ENCODE measurements around the gene FNTB. TPM values are rescaled to one million over a fixed set of nuclear protein-coding genes. Genes with fewer than 3 reads are reported as not detected.

The FNTB gene
- total RNA-seq, 1 donor, result 12.1 TPM

GRCh38 chr14:64970041-64970440 is 16.7 kb upstream of the FNTB start:
- TF ChIP-seq CTCF (IDR thresholded peaks at IDR 0.05; ENCODE audit: insufficient read depth, low read depth, low read length), result no peak
- no peak overlapping the region for H3K4me3 ChIP-seq (ENCODE audit: low read depth, low read length)
- DNase-seq (ENCODE audit: low read depth), result no peak

- no peak for TF ChIP-seq CTCF (IDR thresholded peaks at IDR 0.05; ENCODE audit: insufficient read depth, low read depth, low read length)
- DNase-seq (ENCODE audit: low read depth), result no peak
These were observed 15.8 kb upstream of the FNTB start for GRCh38 chr14:64970776-64971477.

GRCh38 chr14:64971491-64971942 is 15.2 kb upstream of the FNTB start:
- TF ChIP-seq CTCF (IDR thresholded peaks at IDR 0.05; ENCODE audit: insufficient read depth, low read depth, low read length), result no peak
- H3K4me3 ChIP-seq (ENCODE audit: low read depth, low read length), result peak overlapping the region; percentile 65
- no peak for DNase-seq (ENCODE audit: low read depth)

More at GRCh38 chr14:64970776-64971477, 15.8 kb upstream of the FNTB start:
- peak overlapping the region; percentile 65 for H3K4me3 ChIP-seq (ENCODE audit: low read depth, low read length)

- H3K4me3 ChIP-seq (ENCODE audit: low read depth, low read length), result peak within 1 kb of the TSS; percentile 67
- no peak for TF ChIP-seq CTCF (IDR thresholded peaks at IDR 0.05; ENCODE audit: insufficient read depth, low read depth, low read length)
- DNase-seq (ENCODE audit: low read depth), result peak; percentile 27
These were observed 14.5 kb upstream of the FNTB start, which contains the start of gene RAB15 for GRCh38 chr14:64971943-64972791. Gene RAB15 (minus strand): TSS chr14:64972336. CDS start chr14:64972076, 260 bp downstream.

DNA sequence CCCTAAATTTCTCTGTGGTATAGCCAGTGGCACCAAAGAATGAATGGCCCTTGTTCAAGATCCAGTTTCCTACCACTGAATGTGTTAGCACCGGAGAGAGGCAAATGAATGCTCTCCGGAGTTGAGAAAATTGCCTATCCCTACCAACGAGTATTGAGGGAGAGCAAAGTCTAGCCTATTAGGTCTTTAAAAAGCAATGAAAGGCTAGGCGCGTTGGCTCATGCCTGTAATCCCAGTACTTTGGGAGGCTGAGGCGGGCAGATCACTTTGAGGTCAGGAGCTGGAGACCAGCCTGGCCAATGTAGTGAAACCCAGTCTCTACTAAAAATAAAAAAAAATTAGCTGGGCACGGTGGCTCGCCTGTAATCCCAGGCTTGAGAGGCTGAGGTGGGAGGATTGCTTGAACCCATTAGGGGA is 13.7 kb upstream of the FNTB start:
- H3K4me3 ChIP-seq (ENCODE audit: low read depth, low read length), result peak overlapping the region; percentile 67
- DNase-seq (ENCODE audit: low read depth), result no peak
- no peak for TF ChIP-seq CTCF (IDR thresholded peaks at IDR 0.05; ENCODE audit: insufficient read depth, low read depth, low read length)

DNA sequence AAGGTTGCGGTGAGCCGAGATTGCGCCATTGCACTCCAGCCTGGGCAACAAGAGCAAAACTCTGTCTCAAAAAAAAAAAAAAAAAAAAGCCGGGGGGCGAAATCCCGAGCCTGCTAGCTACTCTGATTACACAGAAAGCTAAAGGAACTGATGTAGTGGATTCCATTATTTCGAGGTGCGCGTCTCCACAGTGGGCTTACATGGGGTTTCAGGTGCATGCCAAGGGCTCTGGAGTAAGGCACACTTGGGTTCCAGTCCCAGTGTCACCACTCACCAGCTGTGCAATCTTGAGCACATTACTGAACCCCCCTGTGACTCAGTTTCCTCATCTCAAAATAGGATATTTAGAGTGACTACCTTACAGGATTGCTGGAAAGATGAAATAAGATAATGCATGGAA is 12.9 kb upstream of the FNTB start:
- no peak overlapping the region for H3K4me3 ChIP-seq (ENCODE audit: low read depth, low read length)
- no peak for TF ChIP-seq CTCF (IDR thresholded peaks at IDR 0.05; ENCODE audit: insufficient read depth, low read depth, low read length)
- DNase-seq (ENCODE audit: low read depth), result no peak

Measured in fibroblast of villous mesenchyme (primary cell).